ENCODE results near the gene ATRIP.

DNA sequence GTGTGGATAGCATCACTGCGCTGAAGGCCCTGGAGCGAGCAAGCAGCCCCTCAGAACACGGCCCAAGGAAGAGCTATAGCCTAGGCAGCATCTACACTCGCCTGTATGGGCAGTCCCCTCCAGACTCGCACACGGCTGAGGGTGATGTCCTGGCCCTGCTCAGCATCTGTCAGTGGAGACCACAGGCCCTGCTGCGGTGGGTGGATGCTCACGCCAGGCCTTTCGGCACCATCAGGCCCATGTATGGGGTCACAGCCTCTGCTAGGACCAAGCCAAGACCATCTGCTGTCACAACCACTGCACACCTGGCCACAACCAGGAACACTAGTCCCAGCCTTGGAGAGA, 20.5 kb downstream of the ATRIP start:
- TF ChIP-seq, protein P1, sequence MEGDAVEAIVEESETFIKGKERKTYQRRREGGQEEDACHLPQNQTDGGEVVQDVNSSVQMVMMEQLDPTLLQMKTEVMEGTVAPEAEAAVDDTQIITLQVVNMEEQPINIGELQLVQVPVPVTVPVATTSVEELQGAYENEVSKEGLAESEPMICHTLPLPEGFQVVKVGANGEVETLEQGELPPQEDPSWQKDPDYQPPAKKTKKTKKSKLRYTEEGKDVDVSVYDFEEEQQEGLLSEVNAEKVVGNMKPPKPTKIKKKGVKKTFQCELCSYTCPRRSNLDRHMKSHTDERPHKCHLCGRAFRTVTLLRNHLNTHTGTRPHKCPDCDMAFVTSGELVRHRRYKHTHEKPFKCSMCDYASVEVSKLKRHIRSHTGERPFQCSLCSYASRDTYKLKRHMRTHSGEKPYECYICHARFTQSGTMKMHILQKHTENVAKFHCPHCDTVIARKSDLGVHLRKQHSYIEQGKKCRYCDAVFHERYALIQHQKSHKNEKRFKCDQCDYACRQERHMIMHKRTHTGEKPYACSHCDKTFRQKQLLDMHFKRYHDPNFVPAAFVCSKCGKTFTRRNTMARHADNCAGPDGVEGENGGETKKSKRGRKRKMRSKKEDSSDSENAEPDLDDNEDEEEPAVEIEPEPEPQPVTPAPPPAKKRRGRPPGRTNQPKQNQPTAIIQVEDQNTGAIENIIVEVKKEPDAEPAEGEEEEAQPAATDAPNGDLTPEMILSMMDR (conservative IDR thresholded peaks at IDR 0.05): no peak
- TF ChIP-seq EZH2 (IDR thresholded peaks at IDR 0.05; ENCODE audit: low read depth): no peak
